GM23338 (cell line): ENCODE data around the gene SLC6A11. TPM values are rescaled to one million over a fixed set of nuclear protein-coding genes. Genes with fewer than 3 reads are reported as not detected.

Experiments used
- ATAC-seq: fragments of 200-7000 bp; cut with Tn5 transposase; 3 replicates; pipeline ENCODE4 v1.9.1; 2020
- DNase-seq: peaks from one replicate; pipeline ENCODE4 v3.0.0-alpha.2; 2015; ENCODE audit warnings: low spot score
- H2AFZ ChIP-seq: fragments of 200-600 bp; sonication (generic); 2 replicates; pipeline ENCODE4 v1.8.0; 2016; ENCODE audit warnings: antibody characterized with exemption, mild to moderate bottlenecking, moderate library complexity
- H3F3A ChIP-seq: fragments of 200-600 bp; sonication (generic); replicated peaks from 2 replicates; pipeline ENCODE4 v1.8.0; 2017; ENCODE audit warnings: antibody characterized with exemption, mixed run types, low read depth
- H3K27ac ChIP-seq: fragments of 200-600 bp; sonication (generic); 2 replicates; pipeline ENCODE4 v1.6.1; 2016; ENCODE audit warnings: low read depth
- H3K27me3 ChIP-seq: fragments of 200-600 bp; sonication (generic); 2 replicates; pipeline ENCODE4 v1.8.0; 2016; ENCODE audit warnings: mild to moderate bottlenecking, mixed run types, moderate library complexity; ENCODE audit not compliant: insufficient read depth
- H3K36me3 ChIP-seq: fragments of 200-600 bp; sonication (generic); 2 replicates; pipeline ENCODE4 v1.8.0; 2016; ENCODE audit warnings: mild to moderate bottlenecking; ENCODE audit not compliant: insufficient read depth
- H3K4me1 ChIP-seq: fragments of 200-600 bp; sonication (generic); 2 replicates; pipeline ENCODE4 v1.8.0; 2016; ENCODE audit warnings: mild to moderate bottlenecking, moderate library complexity; ENCODE audit not compliant: insufficient read depth
- H3K4me2 ChIP-seq: fragments of 200-600 bp; sonication (generic); 2 replicates; pipeline ENCODE4 v1.7.1; 2017; ENCODE audit warnings: mixed run types
- H3K4me3 ChIP-seq: fragments of 200-600 bp; sonication (generic); 2 replicates; pipeline ENCODE4 v1.6.1; 2016; ENCODE audit warnings: mixed run types
- H3K79me2 ChIP-seq: fragments of 200-600 bp; sonication (generic); replicated peaks from 2 replicates; pipeline ENCODE4 v1.8.0; 2017; ENCODE audit warnings: mild to moderate bottlenecking; ENCODE audit not compliant: insufficient read depth
- H3K9me2 ChIP-seq: fragments of 200-600 bp; sonication (generic); 2 replicates; pipeline ENCODE4 v1.8.0; 2017; ENCODE audit not compliant: insufficient read depth
- H4K20me1 ChIP-seq: fragments of 200-600 bp; sonication (generic); replicated peaks from 2 replicates; pipeline ENCODE4 v1.8.0; 2017; ENCODE audit warnings: mild to moderate bottlenecking; ENCODE audit not compliant: insufficient read depth
- H3K27ac Mint-ChIP-seq: 2 replicates; pipeline ENCODE4 v1.8.0; 2020; ENCODE audit warnings: inconsistent platforms, mild to moderate bottlenecking, moderate library complexity, mixed read lengths
- H3K27me3 Mint-ChIP-seq: 3 replicates; pipeline ENCODE4 v1.8.0; 2022; ENCODE audit warnings: low read depth, mild to moderate bottlenecking, moderate library complexity, mixed read lengths, inconsistent platforms; ENCODE audit not compliant: insufficient read depth, poor library complexity
- H3K36me3 Mint-ChIP-seq: 3 replicates; pipeline ENCODE4 v1.8.0; 2021; ENCODE audit warnings: low read depth, mild to moderate bottlenecking, inconsistent platforms, moderate library complexity, mixed read lengths
- H3K4me1 Mint-ChIP-seq: 3 replicates; pipeline ENCODE4 v1.8.0; 2020; ENCODE audit warnings: mild to moderate bottlenecking, inconsistent platforms, mixed read lengths
- H3K4me3 Mint-ChIP-seq: 3 replicates; pipeline ENCODE4 v1.8.0; 2021; ENCODE audit warnings: moderate library complexity, mild to moderate bottlenecking, inconsistent platforms, mixed read lengths
- H3K9me3 Mint-ChIP-seq: 3 replicates; pipeline ENCODE4 v1.8.0; 2020; ENCODE audit warnings: moderate library complexity, mild to moderate bottlenecking, inconsistent platforms, mixed read lengths
- CREB1 ChIP-seq: fragments of 250-450 bp; sonication (Bioruptor Pico); IDR thresholded peaks from 2 replicates; pipeline ENCODE4 v1.5.0; 2020; ENCODE audit warnings: low read depth, mild to moderate bottlenecking, moderate library complexity
- CTCF ChIP-seq, 2 experiments: fragments of 200-600 bp in 1 of 2; sonication (generic) in 1 of 2; conservative IDR thresholded peaks; 2 replicates each; pipeline versions ENCODE4 v1.5.1 to v1.6.1; 2016 to 2017; ENCODE audit warnings: antibody characterized with exemption in 2 of 2, low read depth in 2 of 2, mild to moderate bottlenecking in 2 of 2, moderate library complexity in 1 of 2
- ETS1 ChIP-seq: IDR thresholded peaks from 2 replicates; pipeline ENCODE4 v1.6.1; 2016; ENCODE audit warnings: antibody characterized with exemption
- EZH2 ChIP-seq: fragments of 200-600 bp; sonication (generic); IDR thresholded peaks from one replicate; pipeline ENCODE4 v1.8.0; 2017; ENCODE audit warnings: antibody characterized with exemption, mild to moderate bottlenecking, low read depth; ENCODE audit not compliant: unreplicated experiment
- JUNB ChIP-seq: IDR thresholded peaks from one replicate; pipeline ENCODE4 v1.6.1; 2016; ENCODE audit warnings: antibody characterized with exemption; ENCODE audit not compliant: unreplicated experiment
- POLR2AphosphoS5 ChIP-seq: IDR thresholded peaks from 2 replicates; pipeline ENCODE4 v1.6.1; 2016; ENCODE audit warnings: antibody characterized with exemption, low read depth
- REST ChIP-seq: IDR thresholded peaks from one replicate; pipeline ENCODE4 v1.6.1; 2018; ENCODE audit warnings: antibody characterized with exemption; ENCODE audit not compliant: unreplicated experiment
- STAT1 ChIP-seq: IDR thresholded peaks from one replicate; pipeline ENCODE4 v1.6.1; 2016; ENCODE audit warnings: antibody characterized with exemption; ENCODE audit not compliant: unreplicated experiment
- ZNF331 ChIP-seq: fragments of 250-450 bp; sonication (Bioruptor Pico); IDR thresholded peaks from 2 replicates; pipeline ENCODE4 v1.5.0; 2020; ENCODE audit warnings: low read depth, mild to moderate bottlenecking, moderate library complexity
- polyA plus RNA-seq: library from polyadenylated mRNA; unstranded; fragments of >200 nt; fragmentation: Nextera tagmentation; extraction: Ambion mirVana; gene quantifications from 2 replicates; pipeline ENCODE4 v1.2.1, GENCODE V29; 2016
- total RNA-seq: library from RNA; depleted of rRNA; stranded (reverse); fragments of >200 nt; shearing (Covaris generic); gene quantifications from 2 replicates; pipeline ENCODE4 v1.2.3, GENCODE V29; 2014

SLC6A11 gene
- total and polyA plus RNA-seq, 2 experiments from 2014 or later = 0.47 to 1.1 TPM

- TF ChIP-seq CREB1 (no peak), ZNF331 (no peak), POLR2AphosphoS5 (no peak), CTCF (conservative IDR thresholded peaks at IDR 0.05; ENCODE audit: low read depth in 2 of 2) (no peak), STAT1 (no peak), REST (no peak), JUNB (no peak)
These were observed 101.1 kb downstream of the SLC6A11 start (continued) for GRCh38 chr3:10917176-10917575.

- H3K9me2 ChIP-seq = no peaks in the 10 kb centered on the region
- Mint-ChIP-seq H3K27me3 (peaks cover 9% of the 10 kb centered on the region), H3K9me3 (no peaks in the 10 kb centered on the region), H3K27ac (no peak overlapping the region), H3K4me3 (no peak overlapping the region), H3K4me1 (no peaks in the 10 kb centered on the region; the same call in 2 of the 3 replicates), H3K36me3 (no peaks in the 10 kb centered on the region)
- TF ChIP-seq ETS1 = no peak
- H3F3A ChIP-seq = no peaks in the 10 kb centered on the region
- DNase-seq (no peak), ATAC-seq (no peak)
- no peaks in the 10 kb centered on the region for H3K4me1 ChIP-seq
- H3K4me3 ChIP-seq = no peak overlapping the region
- no peak overlapping the region for H3K4me2 ChIP-seq
- H3K79me2 ChIP-seq = no peaks in the 10 kb centered on the region
- no peak overlapping the region for H2AFZ ChIP-seq
- no peaks in the 10 kb centered on the region for H3K27me3 ChIP-seq
- H4K20me1 ChIP-seq = no peaks in the 10 kb centered on the region
- H3K36me3 ChIP-seq = no peaks in the 10 kb centered on the region
- no peak overlapping the region for H3K27ac ChIP-seq
These were observed 102.0 kb downstream of the SLC6A11 start for GRCh38 chr3:10918011-10918410.

- no peak for DNase-seq
- H3K4me1 Mint-ChIP-seq = no peaks in the 10 kb centered on the region; the same call in 2 of the 3 replicates
- no peak overlapping the region for H2AFZ ChIP-seq
- no peak overlapping the region for H3K27ac Mint-ChIP-seq
- H3K36me3 ChIP-seq = no peaks in the 10 kb centered on the region
- H3K27ac ChIP-seq = no peak overlapping the region
- H4K20me1 ChIP-seq = no peaks in the 10 kb centered on the region
- H3K36me3 Mint-ChIP-seq = no peaks in the 10 kb centered on the region
- TF ChIP-seq REST (no peak), EZH2 (no peak), ZNF331 (no peak), POLR2AphosphoS5 (no peak)
- no peaks in the 10 kb centered on the region for H3K4me1 ChIP-seq
- no peaks in the 10 kb centered on the region for H3K27me3 ChIP-seq
- no peaks in the 10 kb centered on the region for H3K79me2 ChIP-seq
- H3K9me3 Mint-ChIP-seq = peaks cover 4% of the 10 kb centered on the region; the same call in 1 of the 3 replicates
- H3K4me2 ChIP-seq = no peak overlapping the region
- H3K4me3 Mint-ChIP-seq = no peak overlapping the region
- H3F3A ChIP-seq = no peaks in the 10 kb centered on the region
- ATAC-seq = no peak
- peaks cover 4% of the 10 kb centered on the region for H3K27me3 Mint-ChIP-seq
- no peaks in the 10 kb centered on the region for H3K9me2 ChIP-seq
- no peak overlapping the region for H3K4me3 ChIP-seq
These were observed 103.6 kb downstream of the SLC6A11 start for GRCh38 chr3:10919636-10920035.
